Vagina (tissue), 2 donors: ENCODE measurements around the gene PPARD. TPM values are rescaled to one million over a fixed set of nuclear protein-coding genes. Genes with fewer than 3 reads are reported as not detected.
A peak's percentile ranks its signal among the peaks of the same experiment; 100 is the strongest.

Experiments used
- DNase-seq, 2 donors: peaks; one replicate each; pipeline ENCODE4 v3.0.0-alpha.2; 2017; ENCODE audit errors: extremely low spot score in 2 of 2
- H3K27ac ChIP-seq: fragments of 200-600 bp; sonication (generic); one replicate; pipeline ENCODE4 v1.5.1; 2019
- H3K27me3 ChIP-seq: fragments of 200-600 bp; sonication (generic); one replicate; pipeline ENCODE4 v1.5.1; 2019
- H3K36me3 ChIP-seq, 2 donors: fragments of 200-600 bp; sonication (generic); one replicate each; pipeline ENCODE4 v1.5.1; 2017 to 2019
- H3K4me1 ChIP-seq: fragments of 200-600 bp; sonication (generic); one replicate; pipeline ENCODE4 v1.5.1; 2019
- H3K4me3 ChIP-seq, 2 donors: fragments of 200-600 bp; sonication (generic); 1 replicate in 1 of 2; 2 replicates in 1 of 2; pipeline ENCODE4 v1.5.1; 2016 to 2019
- H3K9me3 ChIP-seq: fragments of 200-600 bp; sonication (generic); one replicate; pipeline ENCODE4 v1.5.1; 2019
- POLR2A ChIP-seq, 2 donors: fragments of 450-650 bp; IDR thresholded peaks; one replicate each; pipeline ENCODE4 v1.6.1; 2017; ENCODE audit warnings: antibody characterized with exemption in 2 of 2, mild to moderate bottlenecking in 2 of 2, moderate library complexity in 2 of 2
- POLR2AphosphoS5 ChIP-seq, 2 donors: sonication (generic); formaldehyde crosslinking; IDR thresholded peaks; one replicate each; pipeline ENCODE4 v1.9.0; 2017; ENCODE audit warnings: antibody characterized with exemption in 2 of 2, mild to moderate bottlenecking in 2 of 2, low read depth in 1 of 2; ENCODE audit not compliant: insufficient read depth in 1 of 2
- intact Hi-C: fragments of 100-400 bp; cut with DNase I; formaldehyde crosslinking; loops from one replicate; pipeline ENCODE4 v1.15.1; 2023
- total RNA-seq: library from RNA; depleted of rRNA; stranded (reverse); fragments of >200 nt; gene quantifications from one replicate; pipeline ENCODE4 v1.2.3, GENCODE V29; 2016
- TF ChIP-seq, protein P1 (sequence below), 3 experiments: fragments of 450-650 bp in 2 of 3; fragments of 200-600 bp in 1 of 3; sonication (generic) in 1 of 3; IDR thresholded peaks; one replicate each; pipeline ENCODE4 v1.5.1; 2017 to 2019; ENCODE audit warnings: antibody characterized with exemption in 3 of 3, mild to moderate bottlenecking in 2 of 3, moderate library complexity in 2 of 3

PPARD gene
- total RNA-seq, 1 donor from 2014 or later: 21.9 TPM

DNA sequence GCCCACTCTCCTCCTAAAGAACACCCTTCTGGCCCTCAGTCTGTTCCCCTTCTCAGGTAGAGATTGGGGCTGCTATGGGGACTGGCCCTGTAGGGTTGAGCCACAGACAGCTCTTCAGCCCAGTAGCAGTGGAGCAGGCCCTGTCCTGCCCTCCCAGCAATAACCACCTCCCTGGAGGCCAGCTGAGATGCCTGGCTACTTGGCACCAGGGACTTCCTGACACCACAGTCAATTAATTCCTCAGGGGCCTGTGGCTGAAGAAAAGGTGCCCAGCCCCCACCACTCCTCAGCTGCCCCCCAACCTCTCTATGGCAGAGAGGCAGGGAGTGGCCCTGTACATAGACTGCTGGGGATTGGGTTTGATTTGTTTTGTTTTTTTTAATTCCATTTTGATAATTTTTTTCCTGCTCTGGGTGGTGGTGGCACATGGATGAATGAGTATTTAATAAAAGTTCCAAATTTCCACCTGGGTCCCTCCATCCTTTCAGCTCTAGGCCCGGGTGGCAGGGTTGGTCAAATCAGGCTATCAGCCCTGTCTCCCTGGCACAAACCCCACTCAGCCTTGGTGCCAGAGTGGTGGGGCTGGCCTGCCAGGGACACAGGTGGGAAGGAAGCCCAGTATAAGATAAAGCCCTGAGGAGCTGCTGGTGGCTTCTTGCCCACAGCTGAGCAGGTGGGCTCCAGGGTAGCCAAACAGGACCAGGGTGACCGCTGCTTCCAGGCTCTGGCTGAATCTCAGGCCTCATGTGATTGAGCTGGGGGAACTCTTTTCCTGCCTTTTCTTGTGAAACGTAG lies 46.6 kb upstream of the PPARD start:
- no peaks in the 10 kb centered on the region for H3K9me3 ChIP-seq
- peaks cover 39% of the 10 kb centered on the region for H3K4me1 ChIP-seq
- no peak overlapping the region for H3K4me3 ChIP-seq
- peaks cover 0 to 34% of the 10 kb centered on the region in 2 donors for H3K36me3 ChIP-seq
- no peak overlapping the region for H3K27ac ChIP-seq
- no peak for DNase-seq
- no peaks in the 10 kb centered on the region for H3K27me3 ChIP-seq
- TF ChIP-seq, protein P1, sequence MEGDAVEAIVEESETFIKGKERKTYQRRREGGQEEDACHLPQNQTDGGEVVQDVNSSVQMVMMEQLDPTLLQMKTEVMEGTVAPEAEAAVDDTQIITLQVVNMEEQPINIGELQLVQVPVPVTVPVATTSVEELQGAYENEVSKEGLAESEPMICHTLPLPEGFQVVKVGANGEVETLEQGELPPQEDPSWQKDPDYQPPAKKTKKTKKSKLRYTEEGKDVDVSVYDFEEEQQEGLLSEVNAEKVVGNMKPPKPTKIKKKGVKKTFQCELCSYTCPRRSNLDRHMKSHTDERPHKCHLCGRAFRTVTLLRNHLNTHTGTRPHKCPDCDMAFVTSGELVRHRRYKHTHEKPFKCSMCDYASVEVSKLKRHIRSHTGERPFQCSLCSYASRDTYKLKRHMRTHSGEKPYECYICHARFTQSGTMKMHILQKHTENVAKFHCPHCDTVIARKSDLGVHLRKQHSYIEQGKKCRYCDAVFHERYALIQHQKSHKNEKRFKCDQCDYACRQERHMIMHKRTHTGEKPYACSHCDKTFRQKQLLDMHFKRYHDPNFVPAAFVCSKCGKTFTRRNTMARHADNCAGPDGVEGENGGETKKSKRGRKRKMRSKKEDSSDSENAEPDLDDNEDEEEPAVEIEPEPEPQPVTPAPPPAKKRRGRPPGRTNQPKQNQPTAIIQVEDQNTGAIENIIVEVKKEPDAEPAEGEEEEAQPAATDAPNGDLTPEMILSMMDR (IDR thresholded peaks at IDR 0.05): no peak
- TF ChIP-seq POLR2AphosphoS5 (IDR thresholded peaks at IDR 0.05; ENCODE audit: insufficient read depth in 1 of 2, low read depth in 1 of 2) (no peak), POLR2A (IDR thresholded peaks at IDR 0.05) (no peak)
- intact Hi-C loops: no loop called here

- DNase-seq: no peak
- no peak for TF ChIP-seq POLR2AphosphoS5 (IDR thresholded peaks at IDR 0.05; ENCODE audit: insufficient read depth in 1 of 2, low read depth in 1 of 2)
- Histone ChIP-seq H3K4me1 (peaks cover 45% of the 10 kb centered on the region), H3K36me3 (peaks cover 0 to 20% of the 10 kb centered on the region in 2 donors), H3K4me3 (no peak overlapping the region), H3K27me3 (no peaks in the 10 kb centered on the region), H3K9me3 (no peaks in the 10 kb centered on the region), H3K27ac (peak overlapping the region; percentile 71)
- intact Hi-C loops: no loop called here
Observed at GRCh38 chr6:35296931-35297600, 45.3 kb upstream of the PPARD start.

- peaks cover 51% of the 10 kb centered on the region for H3K4me1 ChIP-seq
- intact Hi-C loops: no loop called here
- peak within 1 kb of the TSS; percentile 71 for H3K27ac ChIP-seq
- peak within 1 kb of the TSS; percentile 46 to 49 for H3K4me3 ChIP-seq
- no peak for DNase-seq
- H3K9me3 ChIP-seq: no peaks in the 10 kb centered on the region
- H3K27me3 ChIP-seq: no peaks in the 10 kb centered on the region
- peaks cover 0 to 13% of the 10 kb centered on the region in 2 donors for H3K36me3 ChIP-seq
- TF ChIP-seq, protein P1 (IDR thresholded peaks at IDR 0.05): peak; percentile 54 to 64 (median 54)
- no peak for TF ChIP-seq POLR2A (IDR thresholded peaks at IDR 0.05)
- TF ChIP-seq POLR2AphosphoS5 (IDR thresholded peaks at IDR 0.05; ENCODE audit: insufficient read depth in 1 of 2, low read depth in 1 of 2): peak; percentile 81 to 85
Observed at GRCh38 chr6:35297601-35298481, 44.5 kb upstream of the PPARD start, which contains the start of gene DEF6. Gene DEF6, plus strand, starts transcription at chr6:35297818. Its CDS starts 39 bp downstream, at chr6:35297857.

DNA sequence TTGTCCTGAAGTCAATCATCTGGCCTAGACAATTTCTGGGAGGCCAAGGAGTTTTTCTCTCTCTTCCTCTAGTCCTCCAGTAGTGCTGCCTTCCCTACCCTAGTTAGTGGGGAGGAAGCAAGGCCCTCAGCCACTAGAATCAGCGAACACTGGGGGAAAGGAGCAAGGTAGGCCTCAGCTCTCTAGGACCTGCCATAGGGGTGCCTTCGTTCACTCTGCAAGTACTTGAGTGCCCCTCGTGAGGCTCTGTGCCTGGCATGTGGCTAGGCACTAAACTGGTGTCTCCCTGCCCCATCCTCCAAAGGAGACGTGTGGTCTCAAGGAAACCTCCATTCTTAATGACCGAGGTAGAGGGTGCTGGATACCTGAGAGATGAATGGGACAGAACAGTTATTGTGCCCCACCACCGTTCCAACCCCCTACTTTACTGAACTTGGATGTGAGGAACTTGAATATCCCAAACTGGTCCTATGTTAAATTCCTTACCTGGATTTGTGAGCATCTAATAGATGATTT lies 43.7 kb upstream of the PPARD start:
- intact Hi-C loops: no loop called here
- Histone ChIP-seq H3K27me3 (no peaks in the 10 kb centered on the region), H3K4me3 (peak overlapping the region in 1 of 2 donors; percentile 49), H3K27ac (peak overlapping the region; percentile 71), H3K9me3 (no peaks in the 10 kb centered on the region), H3K36me3 (peaks cover 0 to 13% of the 10 kb centered on the region in 2 donors), H3K4me1 (peaks cover 57% of the 10 kb centered on the region)
- TF ChIP-seq, protein P1 (IDR thresholded peaks at IDR 0.05): no peak
- no peak for DNase-seq

DNA sequence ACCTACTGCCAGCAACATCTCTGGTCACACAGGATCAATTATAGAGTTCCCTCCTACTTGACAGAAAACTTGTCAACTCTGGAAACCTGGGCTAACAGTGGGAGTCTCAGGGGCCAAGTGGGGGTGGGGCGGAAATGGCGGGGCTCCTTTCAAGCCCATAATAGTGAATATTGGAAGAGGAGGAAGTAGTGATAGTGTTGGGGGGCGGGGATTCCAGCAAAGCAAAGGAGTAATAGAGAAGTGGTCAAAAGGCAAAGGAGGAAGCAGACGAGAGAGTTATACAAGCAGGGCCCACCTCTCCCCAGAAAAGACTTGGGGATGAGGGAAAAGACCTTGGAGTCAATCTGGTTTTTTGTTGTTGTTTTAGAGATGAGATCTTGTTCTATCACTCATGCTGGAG lies 42.7 kb upstream of the PPARD start:
- H3K9me3 ChIP-seq: no peaks in the 10 kb centered on the region
- no peaks in the 10 kb centered on the region for H3K27me3 ChIP-seq
- H3K27ac ChIP-seq: peak overlapping the region; percentile 71
- DNase-seq: no peak
- intact Hi-C loops: no loop called here
- peaks cover 0 to 10% of the 10 kb centered on the region in 2 donors for H3K36me3 ChIP-seq
- H3K4me3 ChIP-seq: no peak overlapping the region
- TF ChIP-seq, protein P1 (IDR thresholded peaks at IDR 0.05): no peak
- H3K4me1 ChIP-seq: peaks cover 57% of the 10 kb centered on the region
